HepG2 (cell line): ENCODE measurements around the gene PPP1CA. TPM values are rescaled to one million over a fixed set of nuclear protein-coding genes. Genes with fewer than 3 reads are reported as not detected.

Experiments used
- BHLHE40 ChIP-seq: IDR thresholded peaks from 2 replicates; pipeline ENCODE4 v1.6.1; 2011; ENCODE audit warnings: low read length, improper control_type of control experiment
- CBX2 ChIP-seq, 2 experiments: fragments of 200-600 bp in 1 of 2; sonication (generic); formaldehyde crosslinking in 1 of 2; IDR thresholded peaks; 2 replicates each; pipeline versions ENCODE4 v1.7.0 to v1.8.1; 2018 to 2022; ENCODE audit warnings: low read depth in 2 of 2, low read length in 1 of 2, mild to moderate bottlenecking in 1 of 2, missing genetic modification reagents in 1 of 2
- HNRNPK ChIP-seq: fragments of 200-400 bp; formaldehyde crosslinking; IDR thresholded peaks from 2 replicates; pipeline ENCODE4 v1.6.1; 2018; ENCODE audit warnings: low read length, low read depth, moderate library complexity, mild to moderate bottlenecking; ENCODE audit not compliant: poor library complexity, severe bottlenecking
- HOXA5 ChIP-seq: sonication (generic); formaldehyde crosslinking; IDR thresholded peaks from 2 replicates; pipeline ENCODE4 v1.4.0; 2020; ENCODE audit warnings: missing genetic modification reagents
- KAT2B ChIP-seq: fragments of 150-350 bp; IDR thresholded peaks from 2 replicates; pipeline ENCODE4 v1.6.1; 2014; ENCODE audit warnings: low read depth, low read length, borderline replicate concordance
- MBD4 ChIP-seq: IDR thresholded peaks from 2 replicates; pipeline ENCODE4 v1.6.1; 2012; ENCODE audit warnings: low read length, inconsistent platforms, borderline replicate concordance
- POLR2AphosphoS5 ChIP-seq: IDR thresholded peaks from 2 replicates; pipeline ENCODE4 v1.6.1; 2012; ENCODE audit warnings: low read depth, low read length
- RNF2 ChIP-seq: fragments of 450-650 bp; conservative IDR thresholded peaks from 2 replicates; pipeline ENCODE4 v1.6.1; 2016; ENCODE audit warnings: low read depth
- ZNF407 ChIP-seq: sonication (generic); formaldehyde crosslinking; IDR thresholded peaks from one replicate; pipeline ENCODE4 v1.5.1; 2020; ENCODE audit warnings: mild to moderate bottlenecking, missing genetic modification reagents; ENCODE audit errors: not compliant biosample characterization
- ZNF557 ChIP-seq: sonication (generic); formaldehyde crosslinking; IDR thresholded peaks from 2 replicates; pipeline ENCODE4 v1.4.0; 2020; ENCODE audit warnings: missing genetic modification reagents
- ZNF619 ChIP-seq: sonication (generic); formaldehyde crosslinking; IDR thresholded peaks from 2 replicates; pipeline ENCODE4 v1.4.0; 2020; ENCODE audit warnings: mild to moderate bottlenecking, missing genetic modification reagents
- ZNF776 ChIP-seq: sonication (generic); formaldehyde crosslinking; IDR thresholded peaks from 2 replicates; pipeline ENCODE4 v1.4.0; 2020; ENCODE audit warnings: mild to moderate bottlenecking, missing genetic modification reagents
- ZNF891 ChIP-seq: sonication (generic); formaldehyde crosslinking; IDR thresholded peaks from 2 replicates; pipeline ENCODE4 v1.5.0; 2020; ENCODE audit warnings: mild to moderate bottlenecking, missing genetic modification reagents
- polyA plus RNA-seq, 8 experiments: library from polyadenylated mRNA; depleted of rRNA in 3 of 8; stranded (reverse) in 7 of 8; unstranded in 1 of 8; fragments of >200 nt; fragmentation: Illumina TruSeq in 4 of 8; extraction: Trizol in 4 of 8; gene quantifications; 2 replicates each; pipeline versions ENCODE4 v1.2.1 to v1.2.3, GENCODE V29; 2011 to 2016; ENCODE audit warnings: low read depth in 4 of 8, missing spikeins in 1 of 8, mixed read lengths in 1 of 8; ENCODE audit not compliant: insufficient read depth in 1 of 8
- total RNA-seq, 5 experiments: library from RNA; depleted of rRNA; stranded (reverse); fragments of >200 nt; fragmentation: Illumina TruSeq; extraction: Trizol; gene quantifications; 2 replicates each; pipeline ENCODE4 v1.2.3, GENCODE V29; 2016; ENCODE audit warnings: low read depth in 1 of 5
- TF ChIP-seq, protein P1 (sequence below): sonication (generic); formaldehyde crosslinking; IDR thresholded peaks from 2 replicates; pipeline ENCODE4 v1.4.0; 2020; ENCODE audit warnings: low read depth, missing genetic modification reagents
- TF ChIP-seq, protein P2 (sequence below): sonication (generic); formaldehyde crosslinking; IDR thresholded peaks from 2 replicates; pipeline ENCODE4 v1.8.0; 2022; ENCODE audit warnings: low read depth, missing genetic modification reagents

Gene PPP1CA
- total and polyA plus RNA-seq, 2 of the 13 experiments (the other 11 are each of a cell fraction or from before 2014, with no cell fraction given), result 149 to 170 TPM

DNA sequence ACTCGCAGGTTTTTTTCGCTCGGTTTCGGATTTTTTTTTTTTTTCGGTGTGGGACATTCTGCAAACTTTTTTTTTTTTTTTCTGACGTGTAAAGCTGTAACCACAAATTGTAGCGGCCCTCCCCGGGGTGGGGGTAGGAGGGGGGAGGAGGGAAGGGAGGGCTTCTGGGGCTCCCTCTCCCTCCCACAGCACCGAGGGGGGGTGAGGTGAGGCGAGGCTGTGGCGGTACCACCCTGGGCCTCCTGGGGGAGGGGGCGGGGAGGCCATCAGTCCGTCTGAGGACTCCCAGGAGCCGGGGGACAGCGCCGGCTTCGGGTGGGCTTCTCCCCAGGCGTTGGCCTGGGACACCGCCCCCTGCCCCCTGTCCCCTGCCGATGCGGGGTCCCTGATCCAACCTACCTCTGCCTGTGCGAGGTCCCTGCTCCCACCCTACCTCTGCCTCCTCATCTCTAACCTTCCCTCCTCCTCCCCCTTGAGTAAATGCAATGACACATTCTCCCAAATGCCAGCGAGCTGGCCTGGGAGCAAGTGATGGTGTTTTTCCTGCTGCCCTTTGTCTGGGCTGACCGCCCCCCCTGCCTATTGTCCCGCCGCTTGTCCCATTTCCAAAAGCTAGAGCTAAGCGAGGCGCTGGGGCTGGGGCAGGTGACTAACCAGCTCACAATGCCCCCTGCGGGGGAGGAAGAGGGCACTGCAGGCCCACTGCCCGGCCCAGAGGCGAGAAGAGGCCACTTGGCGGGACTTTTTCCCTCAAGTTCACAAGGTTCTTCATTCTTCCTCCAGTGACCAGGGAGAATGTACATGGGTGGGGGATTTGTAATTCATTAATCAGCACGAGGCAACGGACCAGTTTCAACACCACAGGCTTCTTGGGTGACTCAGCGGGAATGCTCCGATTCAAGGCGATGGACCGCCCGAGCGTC lies 27.7 kb downstream of the PPP1CA start (continued):
- TF ChIP-seq, protein P1, sequence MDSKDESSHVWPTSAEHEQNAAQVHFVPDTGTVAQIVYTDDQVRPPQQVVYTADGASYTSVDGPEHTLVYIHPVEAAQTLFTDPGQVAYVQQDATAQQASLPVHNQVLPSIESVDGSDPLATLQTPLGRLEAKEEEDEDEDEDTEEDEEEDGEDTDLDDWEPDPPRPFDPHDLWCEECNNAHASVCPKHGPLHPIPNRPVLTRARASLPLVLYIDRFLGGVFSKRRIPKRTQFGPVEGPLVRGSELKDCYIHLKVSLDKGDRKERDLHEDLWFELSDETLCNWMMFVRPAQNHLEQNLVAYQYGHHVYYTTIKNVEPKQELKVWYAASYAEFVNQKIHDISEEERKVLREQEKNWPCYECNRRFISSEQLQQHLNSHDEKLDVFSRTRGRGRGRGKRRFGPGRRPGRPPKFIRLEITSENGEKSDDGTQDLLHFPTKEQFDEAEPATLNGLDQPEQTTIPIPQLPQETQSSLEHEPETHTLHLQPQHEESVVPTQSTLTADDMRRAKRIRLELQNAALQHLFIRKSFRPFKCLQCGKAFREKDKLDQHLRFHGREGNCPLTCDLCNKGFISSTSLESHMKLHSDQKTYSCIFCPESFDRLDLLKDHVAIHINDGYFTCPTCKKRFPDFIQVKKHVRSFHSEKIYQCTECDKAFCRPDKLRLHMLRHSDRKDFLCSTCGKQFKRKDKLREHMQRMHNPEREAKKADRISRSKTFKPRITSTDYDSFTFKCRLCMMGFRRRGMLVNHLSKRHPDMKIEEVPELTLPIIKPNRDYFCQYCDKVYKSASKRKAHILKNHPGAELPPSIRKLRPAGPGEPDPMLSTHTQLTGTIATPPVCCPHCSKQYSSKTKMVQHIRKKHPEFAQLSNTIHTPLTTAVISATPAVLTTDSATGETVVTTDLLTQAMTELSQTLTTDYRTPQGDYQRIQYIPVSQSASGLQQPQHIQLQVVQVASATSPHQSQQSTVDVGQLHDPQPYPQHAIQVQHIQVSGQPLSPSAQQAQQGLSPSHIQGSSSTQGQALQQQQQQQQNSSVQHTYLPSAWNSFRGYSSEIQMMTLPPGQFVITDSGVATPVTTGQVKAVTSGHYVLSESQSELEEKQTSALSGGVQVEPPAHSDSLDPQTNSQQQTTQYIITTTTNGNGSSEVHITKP (CRISPR knock-in tag), result peak; percentile 58; the same call in 1 of the 2 replicates
- TF ChIP-seq MBD4 (no peak), ZNF407 (CRISPR knock-in tag) (no peak), BHLHE40 (no peak), CBX2 (IDR thresholded peaks at IDR 0.05; ENCODE audit: low read depth, low read length) (no peak), CBX2 (CRISPR knock-in tag; IDR thresholded peaks at IDR 0.05; ENCODE audit: low read depth) (no peak), ZNF776 (CRISPR knock-in tag) (no peak), HOXA5 (CRISPR knock-in tag) (no peak), POLR2AphosphoS5 (no peak), KAT2B (no peak), ZNF891 (CRISPR knock-in tag) (peak; percentile 80; the same call in 1 of the 2 replicates), HNRNPK (no peak), RNF2 (no peak), ZNF619 (CRISPR knock-in tag) (no peak), ZNF557 (no peak)
- TF ChIP-seq, protein P2, sequence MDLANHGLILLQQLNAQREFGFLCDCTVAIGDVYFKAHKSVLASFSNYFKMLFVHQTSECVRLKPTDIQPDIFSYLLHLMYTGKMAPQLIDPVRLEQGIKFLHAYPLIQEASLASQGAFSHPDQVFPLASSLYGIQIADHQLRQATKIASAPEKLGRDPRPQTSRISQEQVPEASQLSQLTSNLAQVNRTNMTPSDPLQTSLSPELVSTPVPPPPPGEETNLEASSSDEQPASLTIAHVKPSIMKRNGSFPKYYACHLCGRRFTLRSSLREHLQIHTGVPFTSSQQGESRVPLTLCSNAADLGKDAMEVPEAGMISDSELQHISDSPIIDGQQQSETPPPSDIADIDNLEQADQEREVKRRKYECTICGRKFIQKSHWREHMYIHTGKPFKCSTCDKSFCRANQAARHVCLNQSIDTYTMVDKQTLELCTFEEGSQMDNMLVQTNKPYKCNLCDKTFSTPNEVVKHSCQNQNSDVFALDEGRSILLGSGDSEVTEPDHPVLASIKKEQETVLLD (CRISPR knock-in tag), result no peak
